Mesendoderm (in vitro differentiated cells): ENCODE measurements around the gene DCDC2.

ENCODE experiments used
- DNase-seq: peaks from one replicate; pipeline ENCODE4 v3.0.0; 2013
- H2AK5ac ChIP-seq: 2 replicates; pipeline ENCODE4 v1.6.1; 2013; ENCODE audit warnings: low read length, inconsistent platforms
- H2BK120ac ChIP-seq: 2 replicates; pipeline ENCODE4 v1.6.1; 2013; ENCODE audit warnings: low read depth, mild to moderate bottlenecking, low read length, moderate library complexity, mixed read lengths
- H2BK15ac ChIP-seq: replicated peaks from 2 replicates; pipeline ENCODE4 v1.6.1; 2013; ENCODE audit warnings: low read depth, mild to moderate bottlenecking, moderate library complexity
- H2BK5ac ChIP-seq: 2 replicates; pipeline ENCODE4 v1.6.1; 2013; ENCODE audit warnings: low read length, inconsistent platforms
- H3K18ac ChIP-seq: 2 replicates; pipeline ENCODE4 v1.6.1; 2013; ENCODE audit warnings: mild to moderate bottlenecking, low read length, mixed read lengths
- H3K23ac ChIP-seq: one replicate; pipeline ENCODE4 v1.6.1; 2013; ENCODE audit warnings: low read length
- H3K27ac ChIP-seq: 2 replicates; pipeline ENCODE4 v1.5.1; 2013; ENCODE audit warnings: low read depth, mild to moderate bottlenecking, inconsistent platforms, low read length, moderate library complexity
- H3K27me3 ChIP-seq: 2 replicates; pipeline ENCODE4 v1.6.1; 2013; ENCODE audit warnings: low read length, control low read depth, mild to moderate bottlenecking, inconsistent platforms; ENCODE audit not compliant: insufficient read depth, poor library complexity
- H3K36me3 ChIP-seq: 2 replicates; pipeline ENCODE4 v1.6.1; 2013; ENCODE audit warnings: low read length, inconsistent platforms; ENCODE audit not compliant: control insufficient read depth, insufficient read depth
- H3K4ac ChIP-seq: one replicate; pipeline ENCODE4 v1.6.1; 2013; ENCODE audit warnings: low read depth, mild to moderate bottlenecking, low read length, moderate library complexity
- H3K4me1 ChIP-seq: 2 replicates; pipeline ENCODE4 v1.6.1; 2013; ENCODE audit warnings: low read depth, low read length, inconsistent platforms; ENCODE audit not compliant: control insufficient read depth
- H3K4me2 ChIP-seq: 2 replicates; pipeline ENCODE4 v1.6.1; 2013; ENCODE audit warnings: low read length
- H3K4me3 ChIP-seq: 2 replicates; pipeline ENCODE4 v1.5.1; 2013; ENCODE audit warnings: mild to moderate bottlenecking, low read length
- H3K56ac ChIP-seq: one replicate; pipeline ENCODE4 v1.6.1; 2013; ENCODE audit warnings: low read length
- H3K79me1 ChIP-seq: 2 replicates; pipeline ENCODE4 v1.6.1; 2013; ENCODE audit warnings: low read length, inconsistent platforms
- H3K79me2 ChIP-seq: 2 replicates; pipeline ENCODE4 v1.6.1; 2013; ENCODE audit warnings: mild to moderate bottlenecking, low read length; ENCODE audit not compliant: control insufficient read depth, insufficient read depth
- H3K9ac ChIP-seq: 2 replicates; pipeline ENCODE4 v1.6.1; 2013; ENCODE audit warnings: low read length, inconsistent platforms
- H4K5ac ChIP-seq: one replicate; pipeline ENCODE4 v1.6.1; 2013; ENCODE audit warnings: low read length
- H4K8ac ChIP-seq: one replicate; pipeline ENCODE4 v1.6.1; 2013; ENCODE audit warnings: low read depth, mild to moderate bottlenecking, control low read depth, low read length, moderate library complexity
- WGBS: extraction: QIAGEN DNeasy Blood & Tissue Kit; methylation state at CpG from one replicate; pipeline ENCODE4 v1.1.7; 2013; ENCODE audit warnings: low lambda C conversion rate, missing lambda C conversion rate; ENCODE audit not compliant: insufficient coverage; ENCODE audit errors: extremely low coverage; 5-methylcytosine and 5-hydroxymethylcytosine counted together

DCDC2 gene

GRCh38 chr6:24356310-24356973 lies 1.4 kb downstream of the DCDC2 start:
- no peaks in the 10 kb centered on the region for H3K4me1 ChIP-seq
- no peak overlapping the region for H4K5ac ChIP-seq
- no peaks in the 10 kb centered on the region for H3K79me2 ChIP-seq
- H2BK15ac ChIP-seq = no peak overlapping the region
- no peaks in the 10 kb centered on the region for H3K27me3 ChIP-seq
- no peak overlapping the region for H3K9ac ChIP-seq
- no peak overlapping the region for H2AK5ac ChIP-seq
- H3K23ac ChIP-seq = no peak overlapping the region
- H2BK120ac ChIP-seq = no peak overlapping the region
- no peak for DNase-seq
- no peak overlapping the region for H3K4me2 ChIP-seq
- H3K4ac ChIP-seq = no peak overlapping the region
- no peak overlapping the region for H3K27ac ChIP-seq
- no peaks in the 10 kb centered on the region for H3K79me1 ChIP-seq
- H3K18ac ChIP-seq = no peak overlapping the region
- H2BK5ac ChIP-seq = no peak overlapping the region
- no CpG with 5 or more reads among the region's 5 CpGs for WGBS
- H3K4me3 ChIP-seq = no peak overlapping the region
- H3K56ac ChIP-seq = no peak overlapping the region
- H3K36me3 ChIP-seq = no peaks in the 10 kb centered on the region
- H4K8ac ChIP-seq = no peak overlapping the region

DNA sequence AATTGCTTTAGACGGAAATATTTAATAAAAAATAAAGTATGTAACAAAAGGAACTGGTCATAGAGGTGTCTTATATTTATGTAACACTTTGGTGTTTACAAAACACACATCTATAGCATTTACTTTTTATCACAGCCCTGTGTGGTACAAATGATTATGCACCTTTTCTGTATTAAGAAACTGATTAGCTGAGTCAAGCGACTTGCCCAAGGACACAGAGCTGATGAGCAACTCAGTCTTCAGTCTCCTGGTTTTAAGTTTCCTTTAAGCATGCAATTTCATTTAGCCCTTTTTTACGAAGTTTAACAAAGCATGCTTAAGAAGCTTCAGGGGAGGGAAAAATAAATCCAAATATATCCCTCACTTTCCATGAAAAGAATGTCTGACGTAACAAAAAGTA lies 2.5 kb downstream of the DCDC2 start:
- H3K79me2 ChIP-seq = no peaks in the 10 kb centered on the region
- no peak overlapping the region for H4K8ac ChIP-seq
- no peak overlapping the region for H2BK5ac ChIP-seq
- H3K56ac ChIP-seq = no peak overlapping the region
- H2BK120ac ChIP-seq = no peak overlapping the region
- H3K9ac ChIP-seq = no peak overlapping the region
- no peak overlapping the region for H3K4ac ChIP-seq
- H3K18ac ChIP-seq = no peak overlapping the region
- no peak for DNase-seq
- no peak overlapping the region for H3K23ac ChIP-seq
- no peaks in the 10 kb centered on the region for H3K4me1 ChIP-seq
- H3K36me3 ChIP-seq = no peaks in the 10 kb centered on the region
- no peak overlapping the region for H2AK5ac ChIP-seq
- no peak overlapping the region for H3K4me3 ChIP-seq
- H3K27ac ChIP-seq = no peak overlapping the region
- H3K79me1 ChIP-seq = no peaks in the 10 kb centered on the region
- no peak overlapping the region for H4K5ac ChIP-seq
- no peak overlapping the region for H3K4me2 ChIP-seq
- no peak overlapping the region for H2BK15ac ChIP-seq
- H3K27me3 ChIP-seq = no peaks in the 10 kb centered on the region
- WGBS = no CpG with 5 or more reads among the region's 4 CpGs

DNA sequence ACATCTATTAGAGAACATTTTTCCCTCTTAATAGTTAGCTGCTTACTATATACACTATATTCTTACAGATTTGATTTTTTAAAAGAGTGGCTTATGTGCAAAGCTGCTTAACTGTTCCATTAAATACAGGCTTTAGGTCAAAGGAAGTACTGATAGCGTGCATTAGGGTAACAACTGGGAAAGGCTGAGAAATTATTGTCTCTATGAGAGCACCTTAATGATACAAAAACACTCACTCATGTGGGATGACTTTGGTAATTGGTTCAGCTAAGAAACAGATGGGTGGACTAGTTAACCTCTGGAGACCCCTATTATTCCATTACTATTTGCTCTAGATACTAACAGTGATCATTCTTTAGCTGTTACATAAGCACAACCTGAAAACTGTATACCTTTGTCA lies 4.0 kb downstream of the DCDC2 start:
- Histone ChIP-seq H3K79me1 (no peaks in the 10 kb centered on the region), H3K79me2 (no peaks in the 10 kb centered on the region), H4K8ac (no peak overlapping the region), H2BK5ac (no peak overlapping the region), H2BK15ac (no peak overlapping the region), H3K56ac (no peak overlapping the region), H3K4me2 (no peak overlapping the region), H3K9ac (no peak overlapping the region), H3K4ac (no peak overlapping the region), H3K27ac (no peak overlapping the region), H3K4me3 (no peak overlapping the region), H3K27me3 (no peaks in the 10 kb centered on the region), H3K23ac (no peak overlapping the region), H2BK120ac (no peak overlapping the region), H3K36me3 (no peaks in the 10 kb centered on the region), H4K5ac (no peak overlapping the region), H3K4me1 (no peaks in the 10 kb centered on the region), H3K18ac (no peak overlapping the region), H2AK5ac (no peak overlapping the region)
- no peak for DNase-seq
- WGBS = no CpG with 5 or more reads among the region's 1 CpG

GRCh38 chr6:24352434-24352833 lies 5.4 kb downstream of the DCDC2 start:
- Histone ChIP-seq H3K4me1 (no peaks in the 10 kb centered on the region), H3K4ac (no peak overlapping the region), H2BK120ac (no peak overlapping the region), H4K5ac (no peak overlapping the region), H3K56ac (no peak overlapping the region), H3K9ac (no peak overlapping the region), H2BK15ac (no peak overlapping the region), H3K79me1 (no peaks in the 10 kb centered on the region), H3K36me3 (no peaks in the 10 kb centered on the region), H3K18ac (no peak overlapping the region), H3K27me3 (no peaks in the 10 kb centered on the region), H2AK5ac (no peak overlapping the region), H2BK5ac (no peak overlapping the region), H3K4me3 (no peak overlapping the region), H4K8ac (no peak overlapping the region), H3K79me2 (no peaks in the 10 kb centered on the region), H3K23ac (no peak overlapping the region), H3K27ac (no peak overlapping the region), H3K4me2 (no peak overlapping the region)
- WGBS = no CpG with 5 or more reads among the region's 1 CpG
- no peak for DNase-seq

- H4K8ac ChIP-seq = no peak overlapping the region
- no peak overlapping the region for H2AK5ac ChIP-seq
- no peaks in the 10 kb centered on the region for H3K79me1 ChIP-seq
- no peak overlapping the region for H2BK5ac ChIP-seq
- WGBS = no CpG with 5 or more reads among the region's 3 CpGs
- H4K5ac ChIP-seq = no peak overlapping the region
- H3K79me2 ChIP-seq = no peaks in the 10 kb centered on the region
- H3K4me3 ChIP-seq = no peak overlapping the region
- no peak overlapping the region for H3K23ac ChIP-seq
- H3K27me3 ChIP-seq = no peaks in the 10 kb centered on the region
- no peak overlapping the region for H3K4ac ChIP-seq
- no peak overlapping the region for H3K18ac ChIP-seq
- no peak overlapping the region for H3K56ac ChIP-seq
- H3K27ac ChIP-seq = no peak overlapping the region
- DNase-seq = no peak
- H2BK15ac ChIP-seq = no peak overlapping the region
- no peak overlapping the region for H3K9ac ChIP-seq
- no peaks in the 10 kb centered on the region for H3K36me3 ChIP-seq
- no peak overlapping the region for H2BK120ac ChIP-seq
- H3K4me1 ChIP-seq = no peaks in the 10 kb centered on the region
- H3K4me2 ChIP-seq = no peak overlapping the region
These were observed 12.9 kb downstream of the DCDC2 start for GRCh38 chr6:24344976-24345375.
